Measurements from ENCODE around the gene AFDN.

AFDN gene

DNA sequence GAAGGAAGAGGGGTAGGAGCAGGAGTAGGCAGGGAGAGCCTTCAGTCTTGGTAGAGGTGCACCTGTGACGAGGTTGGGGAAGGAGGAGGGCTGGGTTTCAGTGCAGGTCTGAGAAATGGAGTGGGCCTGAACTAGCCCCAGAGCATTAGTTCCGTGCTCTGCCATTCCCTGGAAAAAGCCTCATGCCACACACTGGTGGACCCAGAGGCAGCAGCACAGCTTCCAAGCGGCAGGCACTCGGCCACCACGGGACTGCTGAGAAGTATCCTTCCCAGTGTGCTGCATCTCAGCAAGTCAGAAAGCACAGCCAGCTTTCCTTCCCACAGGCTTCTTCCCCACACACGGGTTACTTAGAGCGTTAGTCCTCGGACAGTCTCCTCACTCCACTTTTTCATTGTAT, 93.5 kb downstream of the AFDN start:
- TF ChIP-seq, protein P1, sequence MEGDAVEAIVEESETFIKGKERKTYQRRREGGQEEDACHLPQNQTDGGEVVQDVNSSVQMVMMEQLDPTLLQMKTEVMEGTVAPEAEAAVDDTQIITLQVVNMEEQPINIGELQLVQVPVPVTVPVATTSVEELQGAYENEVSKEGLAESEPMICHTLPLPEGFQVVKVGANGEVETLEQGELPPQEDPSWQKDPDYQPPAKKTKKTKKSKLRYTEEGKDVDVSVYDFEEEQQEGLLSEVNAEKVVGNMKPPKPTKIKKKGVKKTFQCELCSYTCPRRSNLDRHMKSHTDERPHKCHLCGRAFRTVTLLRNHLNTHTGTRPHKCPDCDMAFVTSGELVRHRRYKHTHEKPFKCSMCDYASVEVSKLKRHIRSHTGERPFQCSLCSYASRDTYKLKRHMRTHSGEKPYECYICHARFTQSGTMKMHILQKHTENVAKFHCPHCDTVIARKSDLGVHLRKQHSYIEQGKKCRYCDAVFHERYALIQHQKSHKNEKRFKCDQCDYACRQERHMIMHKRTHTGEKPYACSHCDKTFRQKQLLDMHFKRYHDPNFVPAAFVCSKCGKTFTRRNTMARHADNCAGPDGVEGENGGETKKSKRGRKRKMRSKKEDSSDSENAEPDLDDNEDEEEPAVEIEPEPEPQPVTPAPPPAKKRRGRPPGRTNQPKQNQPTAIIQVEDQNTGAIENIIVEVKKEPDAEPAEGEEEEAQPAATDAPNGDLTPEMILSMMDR (IDR thresholded peaks at IDR 0.05; ENCODE audit: control insufficient read depth, insufficient read depth, low read depth, low read length, missing control alignments), result no peak
- no peak overlapping the region for H3K4me3 ChIP-seq (ENCODE audit: control insufficient read depth, low read depth, low read length)
- no peak for DNase-seq (ENCODE audit: low read depth)

GRCh38 chr6:167921831-167922230, 95.1 kb downstream of the AFDN start:
- no peak for DNase-seq (ENCODE audit: low read depth)
- TF ChIP-seq, protein P1 (IDR thresholded peaks at IDR 0.05; ENCODE audit: control insufficient read depth, insufficient read depth, low read depth, low read length, missing control alignments), result no peak
- no peak overlapping the region for H3K4me3 ChIP-seq (ENCODE audit: control insufficient read depth, low read depth, low read length)

GRCh38 chr6:167925026-167925425, 98.3 kb downstream of the AFDN start:
- DNase-seq (ENCODE audit: low read depth), result no peak
- TF ChIP-seq, protein P1 (IDR thresholded peaks at IDR 0.05; ENCODE audit: control insufficient read depth, insufficient read depth, low read depth, low read length, missing control alignments), result no peak
- no peak overlapping the region for H3K4me3 ChIP-seq (ENCODE audit: control insufficient read depth, low read depth, low read length)

- H3K4me3 ChIP-seq (ENCODE audit: control insufficient read depth, low read depth, low read length), result no peak overlapping the region
- DNase-seq (ENCODE audit: low read depth), result no peak
- TF ChIP-seq, protein P1 (IDR thresholded peaks at IDR 0.05; ENCODE audit: control insufficient read depth, insufficient read depth, low read depth, low read length, missing control alignments), result no peak
Measured at GRCh38 chr6:167927246-167927645, 100.5 kb downstream of the AFDN start.

GRCh38 chr6:167928111-167928510, 101.4 kb downstream of the AFDN start:
- DNase-seq (ENCODE audit: low read depth), result no peak
- no peak overlapping the region for H3K4me3 ChIP-seq (ENCODE audit: control insufficient read depth, low read depth, low read length)
- TF ChIP-seq, protein P1 (IDR thresholded peaks at IDR 0.05; ENCODE audit: control insufficient read depth, insufficient read depth, low read depth, low read length, missing control alignments), result no peak

DNA sequence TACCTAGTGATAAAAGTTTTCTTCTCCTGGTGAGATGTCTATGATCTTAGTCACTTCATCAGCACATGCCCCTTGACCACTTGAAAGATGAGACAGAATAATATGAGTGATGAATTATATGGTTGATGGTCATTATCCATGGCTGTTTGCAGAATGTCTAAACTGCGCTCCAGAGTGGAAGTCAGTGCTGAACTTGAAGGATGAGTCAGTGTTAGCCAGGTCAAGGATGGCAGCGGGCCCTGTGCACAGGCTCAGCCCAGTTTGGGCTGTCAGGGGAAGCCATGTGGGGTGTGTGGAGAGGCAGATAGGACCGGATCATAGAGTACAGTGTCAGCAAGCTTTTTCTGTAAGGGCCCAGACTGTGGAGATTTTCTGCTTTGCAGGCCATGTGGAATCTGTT, 103.6 kb downstream of the AFDN start:
- TF ChIP-seq, protein P1 (IDR thresholded peaks at IDR 0.05; ENCODE audit: control insufficient read depth, insufficient read depth, low read depth, low read length, missing control alignments), result no peak
- no peak overlapping the region for H3K4me3 ChIP-seq (ENCODE audit: control insufficient read depth, low read depth, low read length)
- no peak for DNase-seq (ENCODE audit: low read depth)

Data from AG09309 (cell line).